GM06990 (cell line): ENCODE data around the gene SH2D3A.

ENCODE experiments used
- DNase-seq: peaks from one replicate; pipeline ENCODE4 v3.0.0-alpha.2; 2011; ENCODE audit not compliant: insufficient read length; ENCODE audit errors: extremely low read depth
- H3K27me3 ChIP-seq: replicated peaks from 2 replicates; pipeline ENCODE4 v1.6.0; 2011; ENCODE audit warnings: low read length; ENCODE audit not compliant: control insufficient read depth, insufficient read depth
- H3K36me3 ChIP-seq: 2 replicates; pipeline ENCODE4 v1.5.1; 2011; ENCODE audit warnings: low read length; ENCODE audit not compliant: control insufficient read depth, insufficient read depth
- H3K4me3 ChIP-seq: replicated peaks from 2 replicates; pipeline ENCODE4 v1.5.1; 2011; ENCODE audit warnings: low read depth, mild to moderate bottlenecking, control low read depth, low read length
- TF ChIP-seq, protein P1 (sequence below): IDR thresholded peaks from 2 replicates; pipeline ENCODE4 v1.5.1; 2011; ENCODE audit warnings: low read length, control low read depth, mild to moderate bottlenecking, inconsistent platforms; ENCODE audit not compliant: insufficient read depth, poor library complexity, severe bottlenecking

SH2D3A gene

DNA sequence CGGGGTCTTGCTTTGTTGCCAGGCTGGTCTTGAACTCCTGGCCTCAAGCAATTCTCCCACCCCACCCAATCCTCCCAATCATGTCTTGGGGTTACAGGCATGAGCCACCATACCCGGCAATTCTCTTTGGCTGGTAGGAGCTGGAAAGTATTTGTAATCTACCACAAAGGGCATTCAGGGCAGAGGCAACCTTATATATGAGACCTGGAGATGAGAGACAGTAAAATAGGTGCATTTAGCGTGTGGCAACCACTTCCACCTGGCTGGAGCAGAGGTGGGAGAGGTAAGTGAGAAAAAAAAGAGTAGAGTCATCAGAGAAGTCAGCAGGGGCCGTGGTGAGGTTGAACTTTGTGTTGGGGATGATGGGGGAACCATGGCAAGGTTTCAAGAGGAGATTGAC is 42.0 kb upstream of the SH2D3A start:
- Histone ChIP-seq H3K27me3 (no peaks in the 10 kb centered on the region), H3K4me3 (no peak overlapping the region), H3K36me3 (peaks cover 2% of the 10 kb centered on the region; the same call in 1 of the 2 replicates)
- TF ChIP-seq, protein P1, sequence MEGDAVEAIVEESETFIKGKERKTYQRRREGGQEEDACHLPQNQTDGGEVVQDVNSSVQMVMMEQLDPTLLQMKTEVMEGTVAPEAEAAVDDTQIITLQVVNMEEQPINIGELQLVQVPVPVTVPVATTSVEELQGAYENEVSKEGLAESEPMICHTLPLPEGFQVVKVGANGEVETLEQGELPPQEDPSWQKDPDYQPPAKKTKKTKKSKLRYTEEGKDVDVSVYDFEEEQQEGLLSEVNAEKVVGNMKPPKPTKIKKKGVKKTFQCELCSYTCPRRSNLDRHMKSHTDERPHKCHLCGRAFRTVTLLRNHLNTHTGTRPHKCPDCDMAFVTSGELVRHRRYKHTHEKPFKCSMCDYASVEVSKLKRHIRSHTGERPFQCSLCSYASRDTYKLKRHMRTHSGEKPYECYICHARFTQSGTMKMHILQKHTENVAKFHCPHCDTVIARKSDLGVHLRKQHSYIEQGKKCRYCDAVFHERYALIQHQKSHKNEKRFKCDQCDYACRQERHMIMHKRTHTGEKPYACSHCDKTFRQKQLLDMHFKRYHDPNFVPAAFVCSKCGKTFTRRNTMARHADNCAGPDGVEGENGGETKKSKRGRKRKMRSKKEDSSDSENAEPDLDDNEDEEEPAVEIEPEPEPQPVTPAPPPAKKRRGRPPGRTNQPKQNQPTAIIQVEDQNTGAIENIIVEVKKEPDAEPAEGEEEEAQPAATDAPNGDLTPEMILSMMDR, result no peak
- no peak for DNase-seq

DNA sequence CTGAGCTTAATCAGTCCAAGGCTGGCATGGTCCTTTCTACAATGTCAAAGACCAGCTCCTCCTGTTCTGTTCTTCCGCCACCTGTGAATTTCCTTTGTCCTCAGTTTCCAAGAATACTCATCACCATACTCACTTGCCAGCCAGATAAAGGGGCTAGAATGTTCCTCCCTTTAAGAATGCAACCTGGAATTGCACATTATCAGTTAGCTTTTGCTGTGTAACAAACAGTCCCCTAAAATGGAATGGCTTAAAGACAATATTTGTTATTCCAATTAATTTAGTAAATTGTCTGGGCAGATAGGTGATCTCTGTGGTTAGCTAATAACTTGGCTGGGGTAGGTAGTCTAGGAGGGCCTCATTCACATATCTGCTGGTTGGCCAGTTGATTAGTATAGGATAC is 41.3 kb upstream of the SH2D3A start:
- TF ChIP-seq, protein P1, result no peak

DNA sequence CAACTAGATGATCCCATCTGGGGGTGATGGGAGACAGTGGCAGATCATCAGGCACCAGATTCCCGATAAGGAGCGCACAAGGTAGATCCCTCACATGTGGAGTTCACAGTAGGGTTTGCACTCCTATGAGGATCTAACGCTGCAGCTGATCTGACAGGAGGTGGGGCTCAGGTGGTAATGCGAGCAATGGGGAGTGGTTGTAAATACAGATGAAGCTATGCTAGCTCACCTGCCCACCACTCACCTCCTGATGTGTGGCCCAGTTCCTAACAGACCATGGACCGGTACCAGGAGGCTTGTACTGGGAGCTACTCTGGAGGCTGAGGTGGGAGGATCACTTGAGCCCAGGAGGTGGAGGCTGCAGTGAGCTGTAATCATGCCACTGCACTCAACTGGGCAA is 40.1 kb upstream of the SH2D3A start:
- Histone ChIP-seq H3K36me3 (peaks cover 2% of the 10 kb centered on the region; the same call in 1 of the 2 replicates), H3K27me3 (no peaks in the 10 kb centered on the region), H3K4me3 (no peak overlapping the region)
- no peak for DNase-seq
- TF ChIP-seq, protein P1, result no peak

More for the DNA sequence above, 41.3 kb upstream of the SH2D3A start:
- H3K36me3 ChIP-seq, result peaks cover 2% of the 10 kb centered on the region; the same call in 1 of the 2 replicates
- no peaks in the 10 kb centered on the region for H3K27me3 ChIP-seq
- DNase-seq, result no peak
- no peak overlapping the region for H3K4me3 ChIP-seq

DNA sequence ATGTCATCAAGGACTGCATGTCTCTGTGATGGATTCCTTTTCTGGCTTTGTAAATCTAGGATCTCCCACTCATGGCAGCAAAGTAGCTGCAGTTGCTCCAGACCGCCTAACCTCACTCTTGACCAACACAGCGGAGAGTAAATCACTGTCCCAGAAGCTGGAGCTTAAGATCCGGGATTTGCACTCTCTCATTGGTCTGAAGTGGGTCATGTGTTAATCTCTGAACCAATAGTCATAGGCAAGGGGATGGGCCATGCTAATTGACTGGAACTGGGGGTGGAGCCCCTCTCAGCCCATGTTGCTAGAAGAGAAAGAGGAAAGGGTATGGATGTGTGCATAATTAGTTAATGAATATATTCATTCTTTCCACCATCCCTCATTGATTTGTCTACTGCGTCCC is 39.3 kb upstream of the SH2D3A start:
- no peak for DNase-seq
- TF ChIP-seq, protein P1, result no peak
- Histone ChIP-seq H3K27me3 (no peaks in the 10 kb centered on the region), H3K36me3 (peaks cover 2% of the 10 kb centered on the region; the same call in 1 of the 2 replicates), H3K4me3 (no peak overlapping the region)

DNA sequence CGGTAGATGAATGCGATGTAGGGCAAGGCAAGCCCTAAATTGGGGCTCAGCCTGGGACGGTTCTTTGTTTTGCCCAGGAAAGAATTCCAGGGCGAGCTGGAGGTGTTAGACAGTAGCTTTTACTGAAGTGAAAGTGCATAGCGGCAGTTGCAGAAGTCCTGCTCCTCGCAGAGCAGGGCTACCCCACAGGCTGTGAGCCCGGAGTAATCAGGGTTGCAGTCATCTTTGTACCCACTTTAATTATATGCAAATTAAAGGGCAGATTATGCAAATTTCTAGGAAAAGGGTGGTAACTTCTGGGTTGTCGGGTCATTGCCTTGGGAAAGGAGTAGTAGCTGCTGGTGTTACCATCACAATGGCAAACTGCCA is 35.8 kb upstream of the SH2D3A start:
- Histone ChIP-seq H3K27me3 (no peaks in the 10 kb centered on the region), H3K4me3 (peak overlapping the region; percentile 45), H3K36me3 (no peaks in the 10 kb centered on the region; the same call in 1 of the 2 replicates)
- no peak for DNase-seq
- TF ChIP-seq, protein P1, result no peak
